Measurements from ENCODE around the gene SSX2IP.

GRCh38 chr1:84736944-84737343, 46.7 kb upstream of the SSX2IP start:
- TF ChIP-seq CTCF (IDR thresholded peaks at IDR 0.05 in 8 of 11, conservative IDR thresholded peaks at IDR 0.05 in 3 of 11), result no peak
- TF ChIP-seq POLR2A (IDR thresholded peaks at IDR 0.05), result no peak
- no peak for TF ChIP-seq POLR2AphosphoS5 (IDR thresholded peaks at IDR 0.05)
